HFFc6 (cell line): ENCODE measurements around the gene ZBED1. TPM values are rescaled to one million over a fixed set of nuclear protein-coding genes. Genes with fewer than 3 reads are reported as not detected.
"Not testable (repeated sequence)": the region's sequence is repeated elsewhere in the genome, so short reads cannot be mapped to it uniquely, and the experiment has no call there.

Source experiments
- DNase-seq: peaks from one replicate; pipeline ENCODE4 v3.0.0-alpha.2; 2018
- H3K27ac Mint-ChIP-seq: 2 replicates; pipeline ENCODE4 v1.8.0; 2020; ENCODE audit warnings: mild to moderate bottlenecking, mixed read lengths
- H3K27me3 Mint-ChIP-seq: 2 replicates; pipeline ENCODE4 v1.8.0; 2021; ENCODE audit warnings: mild to moderate bottlenecking, moderate library complexity, mixed read lengths; ENCODE audit not compliant: insufficient read depth
- H3K36me3 Mint-ChIP-seq: 2 replicates; pipeline ENCODE4 v1.8.0; 2021; ENCODE audit warnings: low read depth, mixed read lengths
- H3K4me1 Mint-ChIP-seq: 2 replicates; pipeline ENCODE4 v1.8.0; 2020; ENCODE audit warnings: low read depth, mixed read lengths
- H3K4me3 Mint-ChIP-seq: 2 replicates; pipeline ENCODE4 v1.8.0; 2020; ENCODE audit warnings: mild to moderate bottlenecking, moderate library complexity, mixed read lengths
- H3K9me3 Mint-ChIP-seq: 2 replicates; pipeline ENCODE4 v1.8.0; 2020; ENCODE audit warnings: mild to moderate bottlenecking, mixed read lengths
- total RNA-seq, 6 experiments: library from RNA; stranded (reverse); fragmentation: NEBNext Ultra II Directional; extraction: Animal tissue kit (Norgen Biotek cat#: 25700); gene quantifications; 2 replicates in 1 of 6; 3 replicates in 5 of 6; pipeline ENCODE4 v1.2.3, GENCODE V29; 2021
- TF ChIP-seq, protein P1 (sequence below): fragments of 200-600 bp; sonication (generic); IDR thresholded peaks from 2 replicates; pipeline ENCODE4 v1.5.0; 2021; ENCODE audit warnings: antibody characterized with exemption, mild to moderate bottlenecking

The ZBED1 gene
- total RNA-seq, 6 experiments from 2014 or later = 24.7 to 29.6 (median 25.6) TPM

GRCh38 chrX:2457289-2458133 is 43.3 kb downstream of the ZBED1 start:
- TF ChIP-seq, protein P1, sequence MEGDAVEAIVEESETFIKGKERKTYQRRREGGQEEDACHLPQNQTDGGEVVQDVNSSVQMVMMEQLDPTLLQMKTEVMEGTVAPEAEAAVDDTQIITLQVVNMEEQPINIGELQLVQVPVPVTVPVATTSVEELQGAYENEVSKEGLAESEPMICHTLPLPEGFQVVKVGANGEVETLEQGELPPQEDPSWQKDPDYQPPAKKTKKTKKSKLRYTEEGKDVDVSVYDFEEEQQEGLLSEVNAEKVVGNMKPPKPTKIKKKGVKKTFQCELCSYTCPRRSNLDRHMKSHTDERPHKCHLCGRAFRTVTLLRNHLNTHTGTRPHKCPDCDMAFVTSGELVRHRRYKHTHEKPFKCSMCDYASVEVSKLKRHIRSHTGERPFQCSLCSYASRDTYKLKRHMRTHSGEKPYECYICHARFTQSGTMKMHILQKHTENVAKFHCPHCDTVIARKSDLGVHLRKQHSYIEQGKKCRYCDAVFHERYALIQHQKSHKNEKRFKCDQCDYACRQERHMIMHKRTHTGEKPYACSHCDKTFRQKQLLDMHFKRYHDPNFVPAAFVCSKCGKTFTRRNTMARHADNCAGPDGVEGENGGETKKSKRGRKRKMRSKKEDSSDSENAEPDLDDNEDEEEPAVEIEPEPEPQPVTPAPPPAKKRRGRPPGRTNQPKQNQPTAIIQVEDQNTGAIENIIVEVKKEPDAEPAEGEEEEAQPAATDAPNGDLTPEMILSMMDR = no peak
- Mint-ChIP-seq H3K27ac (no peak overlapping the region), H3K4me3 (no peak overlapping the region)

DNA sequence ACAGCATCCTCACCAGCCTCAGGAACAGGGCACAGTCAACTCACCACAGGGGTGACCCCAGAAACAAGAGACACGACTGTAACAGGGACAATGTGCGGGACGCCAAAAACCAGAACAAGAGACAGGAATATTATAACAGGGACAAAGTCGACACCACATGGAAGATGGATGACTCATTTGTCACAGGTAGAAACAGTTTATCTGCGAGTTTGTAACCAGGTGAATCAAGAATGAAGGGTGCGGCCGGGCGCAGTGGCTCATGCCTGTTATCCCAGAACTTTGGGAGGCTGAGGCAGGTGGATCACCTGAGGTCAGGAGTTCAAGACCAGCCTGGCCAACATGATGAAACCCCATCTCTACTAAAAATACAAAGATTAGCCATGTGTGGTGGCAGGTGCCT is 44.7 kb downstream of the ZBED1 start:
- H3K4me1 Mint-ChIP-seq, H3K4me3 Mint-ChIP-seq, DNase-seq, H3K9me3 Mint-ChIP-seq, H3K27ac Mint-ChIP-seq, H3K27me3 Mint-ChIP-seq: not testable (repeated sequence)
- H3K36me3 Mint-ChIP-seq = peaks cover 13% of the 10 kb centered on the region

More at GRCh38 chrX:2457289-2458133, 43.3 kb downstream of the ZBED1 start:
- Mint-ChIP-seq H3K36me3 (peaks cover 11% of the 10 kb centered on the region), H3K9me3 (no peaks in the 10 kb centered on the region), H3K27me3 (no peaks in the 10 kb centered on the region; the same call in 1 of the 2 replicates), H3K4me1 (no peaks in the 10 kb centered on the region)
- no peak for DNase-seq

DNA sequence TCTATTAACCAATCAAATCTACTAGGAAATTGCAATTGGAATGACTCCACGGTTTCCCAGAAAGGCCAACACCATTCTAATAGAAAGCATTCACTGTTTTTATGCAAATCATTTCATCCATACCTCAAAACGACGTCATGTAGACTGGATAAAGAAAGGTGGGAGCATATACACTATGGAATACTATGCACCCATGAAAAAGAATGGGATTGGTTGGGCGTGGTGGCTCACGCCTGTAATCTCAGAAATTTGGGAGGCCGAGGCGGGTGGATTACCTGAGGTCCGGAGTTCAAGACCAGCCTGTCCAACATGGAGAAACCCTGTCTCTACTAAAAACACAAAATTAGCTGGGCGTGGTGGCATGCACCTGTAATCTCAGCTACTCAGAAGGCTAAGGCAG is 46.2 kb downstream of the ZBED1 start:
- not testable (repeated sequence) for H3K4me3 Mint-ChIP-seq, H3K27ac Mint-ChIP-seq, H3K27me3 Mint-ChIP-seq, H3K9me3 Mint-ChIP-seq, H3K4me1 Mint-ChIP-seq, DNase-seq
- H3K36me3 Mint-ChIP-seq = peaks cover 13% of the 10 kb centered on the region

DNA sequence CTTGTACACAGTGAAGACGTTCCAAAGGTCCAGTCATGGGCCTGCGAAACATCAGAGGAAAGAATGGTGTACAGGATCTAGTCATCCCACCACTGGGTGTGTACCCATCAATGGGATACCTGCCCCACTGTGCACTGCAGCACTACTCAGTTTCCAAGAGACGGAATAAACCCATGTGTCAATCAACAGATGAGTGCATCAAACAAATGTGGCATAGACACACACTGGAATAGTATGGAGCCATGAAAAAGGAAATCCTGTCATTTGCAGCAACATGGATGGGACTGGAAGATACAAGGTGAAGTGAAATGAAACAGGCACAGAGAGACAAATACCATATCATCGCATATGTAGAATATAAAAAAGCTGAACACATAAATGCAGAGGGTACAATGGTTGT is 48.0 kb downstream of the ZBED1 start:
- H3K27ac Mint-ChIP-seq = no peak overlapping the region
- DNase-seq = no peak
- H3K36me3 Mint-ChIP-seq = peaks cover 7% of the 10 kb centered on the region
- no peaks in the 10 kb centered on the region for H3K9me3 Mint-ChIP-seq
- no peak overlapping the region for H3K4me3 Mint-ChIP-seq
- TF ChIP-seq, protein P1 = no peak
- no peaks in the 10 kb centered on the region; the same call in none of the 2 replicates for H3K27me3 Mint-ChIP-seq
- peaks cover 7% of the 10 kb centered on the region; the same call in 1 of the 2 replicates for H3K4me1 Mint-ChIP-seq

- Mint-ChIP-seq H3K4me3 (no peak overlapping the region), H3K4me1 (peaks cover 7% of the 10 kb centered on the region; the same call in 1 of the 2 replicates), H3K9me3 (peaks cover 2% of the 10 kb centered on the region), H3K36me3 (peaks cover 12% of the 10 kb centered on the region), H3K27me3 (peaks cover 1% of the 10 kb centered on the region), H3K27ac (no peak overlapping the region)
- DNase-seq = no peak
- TF ChIP-seq, protein P1 = no peak
Observed at GRCh38 chrX:2452317-2452784, 48.4 kb downstream of the ZBED1 start.

DNA sequence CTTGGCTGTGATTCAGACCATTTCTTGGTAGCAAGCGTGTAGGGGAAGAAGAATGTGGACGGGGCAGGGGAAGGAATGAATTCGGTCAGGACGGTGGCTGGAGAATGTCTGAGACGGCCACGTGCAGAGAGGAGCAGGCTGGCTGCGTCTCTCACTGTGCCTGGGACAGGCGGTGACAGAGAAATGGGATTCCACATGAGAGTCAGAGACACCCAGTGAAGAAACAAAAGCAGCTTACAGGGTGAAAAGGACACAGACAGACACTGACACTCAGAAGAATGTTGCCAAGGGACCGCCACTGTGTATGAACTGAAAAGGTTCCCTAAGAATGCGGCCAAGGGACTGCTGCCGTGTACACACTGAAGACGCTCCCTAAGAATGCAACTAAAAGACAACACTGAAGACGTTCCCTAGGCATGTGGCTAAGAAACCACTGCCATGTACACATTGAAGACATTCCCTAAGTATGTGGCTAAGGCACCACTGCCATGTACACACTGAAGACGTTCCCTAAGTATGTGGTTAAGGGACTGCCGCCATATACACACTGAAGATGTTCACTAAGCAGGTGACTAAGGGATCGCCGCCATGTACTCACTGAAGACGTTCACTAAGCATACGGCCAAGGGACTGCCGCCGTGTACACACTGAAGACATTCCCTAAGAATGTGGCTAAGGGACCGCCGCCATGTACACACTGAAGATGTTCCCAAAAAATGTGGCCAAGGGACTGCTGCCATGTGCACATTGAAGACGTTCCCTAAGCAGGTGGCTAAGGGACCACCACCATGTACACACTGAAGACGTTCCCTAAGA is 49.1 kb downstream of the ZBED1 start:
- H3K36me3 Mint-ChIP-seq = peaks cover 15% of the 10 kb centered on the region
- DNase-seq = no peak
- H3K4me3 Mint-ChIP-seq = no peak overlapping the region
- H3K4me1 Mint-ChIP-seq = peaks cover 7% of the 10 kb centered on the region; the same call in 1 of the 2 replicates
- H3K9me3 Mint-ChIP-seq = peaks cover 5% of the 10 kb centered on the region
- TF ChIP-seq, protein P1 = no peak
- H3K27ac Mint-ChIP-seq = no peak overlapping the region
- H3K27me3 Mint-ChIP-seq = peaks cover 1% of the 10 kb centered on the region
